Measurements from ENCODE around the gene OTUD7B.

The OTUD7B gene

DNA sequence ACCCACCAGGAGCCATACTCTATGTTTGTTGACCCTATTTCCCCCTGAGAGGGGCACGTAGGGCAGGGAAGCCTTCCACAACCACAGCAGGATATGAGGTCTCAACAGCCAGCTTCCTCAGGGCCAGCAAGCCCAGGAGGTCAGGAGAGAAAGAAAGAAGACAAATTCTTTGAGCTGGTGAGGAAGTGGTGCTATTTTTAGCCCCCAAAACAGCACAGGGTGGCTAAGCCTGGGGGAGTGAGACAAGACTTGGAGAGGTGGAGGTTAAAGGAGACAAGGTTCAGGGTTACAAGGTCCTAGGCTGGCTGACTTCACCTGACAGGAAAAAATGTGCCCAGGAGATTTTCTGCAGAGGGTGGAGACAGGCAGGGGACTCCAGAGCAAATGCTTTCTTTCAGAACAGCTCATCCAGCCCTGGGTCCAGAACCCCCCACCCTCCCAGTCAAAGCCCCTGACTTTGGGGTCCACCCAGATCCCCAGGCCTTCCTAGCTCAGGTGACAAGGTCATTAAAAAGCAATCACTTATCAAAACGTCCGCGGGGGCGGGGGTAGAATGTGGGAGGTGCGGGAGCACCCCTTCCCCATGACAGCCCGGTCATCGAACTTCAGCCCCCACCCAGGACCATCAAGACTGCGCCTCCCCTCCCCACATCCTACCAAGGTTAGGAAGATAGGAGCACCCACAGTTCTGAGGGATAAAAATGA, 94.2 kb downstream of the OTUD7B start:
- peak overlapping the region; percentile 79 for H3K4me3 ChIP-seq (ENCODE audit: low read depth, low read length)

DNA sequence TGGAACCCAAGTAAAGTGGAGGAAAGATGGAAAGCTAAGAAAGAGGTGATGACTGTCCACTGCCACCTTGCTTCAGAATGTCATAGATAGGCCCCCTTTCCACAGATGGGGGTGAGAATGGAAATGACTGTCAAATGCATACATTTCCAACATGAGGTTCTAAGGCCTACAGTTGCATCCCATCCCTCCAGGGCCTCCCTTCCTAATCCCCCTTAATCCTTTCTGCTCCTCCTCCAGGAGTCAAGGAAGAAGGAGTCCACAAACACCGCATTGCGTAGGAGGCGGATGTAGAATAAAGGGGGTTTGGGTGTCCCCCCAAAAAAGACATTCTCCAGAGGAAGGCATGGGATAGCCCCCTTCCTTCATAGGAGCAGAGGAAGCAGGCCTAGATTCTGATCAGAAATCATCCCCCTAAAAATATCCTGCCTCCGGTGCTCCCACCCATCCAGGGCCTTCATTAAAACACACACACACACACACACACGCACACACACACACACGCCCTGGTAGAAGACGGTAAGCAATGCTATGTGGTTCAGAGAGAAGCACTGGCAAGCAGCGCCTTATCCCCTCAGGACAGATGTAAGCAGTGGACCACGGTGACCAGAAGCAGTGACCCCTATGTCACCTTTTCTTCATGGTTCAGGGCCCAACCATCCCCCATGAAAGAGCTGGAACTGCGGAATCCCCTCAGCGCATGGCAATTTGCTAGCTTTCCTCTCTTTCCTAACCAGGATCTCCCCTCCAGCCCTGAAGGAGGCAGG, 94.9 kb downstream of the OTUD7B start:
- no peak for DNase-seq
- H3K27ac ChIP-seq: no peak overlapping the region
- in situ Hi-C loops (cut with HindIII; ENCODE audit: low pct_ligation_motif_present, low sequenced_read_pairs): no loop called here

More for the DNA sequence above, 94.2 kb downstream of the OTUD7B start:
- in situ Hi-C loops (cut with HindIII; ENCODE audit: low pct_ligation_motif_present, low sequenced_read_pairs): no loop called here
- Histone ChIP-seq H3K36me3 (replicated peaks) (no peaks in the 10 kb centered on the region), H3K27ac (no peak overlapping the region), H3K27me3 (replicated peaks) (no peaks in the 10 kb centered on the region)
- TF ChIP-seq, protein P1, sequence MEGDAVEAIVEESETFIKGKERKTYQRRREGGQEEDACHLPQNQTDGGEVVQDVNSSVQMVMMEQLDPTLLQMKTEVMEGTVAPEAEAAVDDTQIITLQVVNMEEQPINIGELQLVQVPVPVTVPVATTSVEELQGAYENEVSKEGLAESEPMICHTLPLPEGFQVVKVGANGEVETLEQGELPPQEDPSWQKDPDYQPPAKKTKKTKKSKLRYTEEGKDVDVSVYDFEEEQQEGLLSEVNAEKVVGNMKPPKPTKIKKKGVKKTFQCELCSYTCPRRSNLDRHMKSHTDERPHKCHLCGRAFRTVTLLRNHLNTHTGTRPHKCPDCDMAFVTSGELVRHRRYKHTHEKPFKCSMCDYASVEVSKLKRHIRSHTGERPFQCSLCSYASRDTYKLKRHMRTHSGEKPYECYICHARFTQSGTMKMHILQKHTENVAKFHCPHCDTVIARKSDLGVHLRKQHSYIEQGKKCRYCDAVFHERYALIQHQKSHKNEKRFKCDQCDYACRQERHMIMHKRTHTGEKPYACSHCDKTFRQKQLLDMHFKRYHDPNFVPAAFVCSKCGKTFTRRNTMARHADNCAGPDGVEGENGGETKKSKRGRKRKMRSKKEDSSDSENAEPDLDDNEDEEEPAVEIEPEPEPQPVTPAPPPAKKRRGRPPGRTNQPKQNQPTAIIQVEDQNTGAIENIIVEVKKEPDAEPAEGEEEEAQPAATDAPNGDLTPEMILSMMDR (IDR thresholded peaks at IDR 0.05; ENCODE audit: low read depth, low read length, missing control alignments): no peak
- DNase-seq: no peak

DNA sequence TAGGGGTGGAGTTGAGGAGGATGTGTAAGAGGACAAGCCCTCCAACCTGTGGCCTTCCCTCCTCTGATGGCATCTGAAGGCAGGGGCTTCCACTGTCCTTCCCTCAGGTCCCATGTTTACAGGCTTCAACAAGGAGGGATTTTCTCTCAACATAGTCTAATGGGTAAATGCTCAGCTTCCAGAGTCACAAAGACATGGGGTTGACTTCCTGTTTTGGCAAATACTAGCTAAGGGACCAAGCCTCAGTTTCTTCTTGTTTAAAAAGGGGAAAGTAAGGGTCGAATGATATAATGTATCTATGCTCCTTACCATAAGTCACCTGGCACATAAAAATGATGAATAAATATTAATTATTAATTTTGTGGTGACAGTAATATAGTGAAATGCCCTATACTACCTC, 96.0 kb downstream of the OTUD7B start:
- Histone ChIP-seq H3K4me3 (ENCODE audit: low read depth, low read length) (no peak overlapping the region), H3K27me3 (replicated peaks) (no peaks in the 10 kb centered on the region), H3K27ac (no peak overlapping the region), H3K36me3 (replicated peaks) (no peaks in the 10 kb centered on the region)
- TF ChIP-seq, protein P1 (IDR thresholded peaks at IDR 0.05; ENCODE audit: low read depth, low read length, missing control alignments): no peak
- in situ Hi-C loops (cut with HindIII; ENCODE audit: low pct_ligation_motif_present, low sequenced_read_pairs): no loop called here
- no peak for DNase-seq

More for the DNA sequence above, 94.9 kb downstream of the OTUD7B start:
- TF ChIP-seq, protein P1 (IDR thresholded peaks at IDR 0.05; ENCODE audit: low read depth, low read length, missing control alignments): no peak
- no peaks in the 10 kb centered on the region for H3K36me3 ChIP-seq (replicated peaks)
- H3K4me3 ChIP-seq (ENCODE audit: low read depth, low read length): no peak overlapping the region
- no peaks in the 10 kb centered on the region for H3K27me3 ChIP-seq (replicated peaks)

DNA sequence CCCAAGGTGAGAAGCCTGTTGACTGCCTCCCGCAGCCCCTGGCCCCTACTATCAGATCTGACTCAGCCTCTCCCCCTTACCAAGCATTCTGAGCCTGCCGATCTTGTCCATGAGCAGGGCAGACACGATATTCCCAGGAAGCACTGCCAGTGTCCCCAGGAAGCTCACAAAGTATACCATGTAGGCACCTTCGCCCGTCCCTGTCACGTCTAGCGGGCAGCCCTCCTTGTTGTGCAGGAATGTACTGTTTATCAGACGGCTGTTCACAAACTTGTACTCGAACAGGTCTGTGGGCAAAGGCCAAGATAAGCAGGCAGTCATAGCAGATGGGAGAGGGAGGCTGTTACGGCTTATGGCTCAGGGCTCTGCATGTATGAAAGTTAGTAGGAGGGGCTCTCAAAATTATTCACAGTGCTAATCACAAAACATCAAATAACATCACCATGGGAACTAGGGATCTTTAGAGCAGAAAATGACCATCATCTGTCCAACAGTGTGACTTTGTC, 103.9 kb downstream of the OTUD7B start:
- H3K27ac ChIP-seq: no peak overlapping the region
- H3K4me3 ChIP-seq (ENCODE audit: low read depth, low read length): no peak overlapping the region
- TF ChIP-seq, protein P1 (IDR thresholded peaks at IDR 0.05; ENCODE audit: low read depth, low read length, missing control alignments): no peak
- DNase-seq: no peak
- peaks cover 2% of the 10 kb centered on the region for H3K36me3 ChIP-seq (replicated peaks)
- in situ Hi-C loops (cut with HindIII; ENCODE audit: low pct_ligation_motif_present, low sequenced_read_pairs): no loop called here
- H3K27me3 ChIP-seq (replicated peaks): no peaks in the 10 kb centered on the region

DNA sequence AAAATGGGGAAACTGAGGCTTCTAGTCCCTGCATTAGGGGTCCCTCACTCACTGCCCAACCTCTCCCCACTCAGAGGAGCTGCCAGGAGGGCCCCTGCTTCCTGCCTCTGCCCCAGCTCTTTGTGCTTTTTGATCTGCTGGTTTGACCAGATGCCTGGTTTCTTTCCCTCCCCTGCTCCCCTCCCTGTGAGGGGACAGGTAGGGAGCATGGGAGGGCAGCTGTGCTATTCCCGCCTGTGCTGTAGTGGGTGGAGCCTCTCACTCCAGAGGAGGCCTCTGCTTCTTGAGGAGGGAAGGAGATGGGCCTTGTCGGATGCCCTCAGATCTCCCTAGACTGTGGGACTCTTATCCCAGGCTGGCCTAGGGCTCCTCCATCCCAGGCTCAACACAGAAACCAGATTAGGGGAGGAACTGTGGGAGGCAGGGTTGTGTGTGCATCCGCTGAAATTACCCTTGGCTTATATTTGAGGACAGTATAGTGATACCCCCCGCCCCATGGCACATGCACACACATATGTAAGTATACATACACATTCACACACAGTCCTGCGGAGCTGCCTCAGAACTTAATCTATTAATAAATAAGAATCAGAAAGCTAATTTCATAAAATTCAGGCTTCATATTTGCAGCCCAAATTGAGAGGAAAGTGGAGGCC, 106.6 kb downstream of the OTUD7B start:
- TF ChIP-seq, protein P1 (IDR thresholded peaks at IDR 0.05; ENCODE audit: low read depth, low read length, missing control alignments): no peak
- H3K36me3 ChIP-seq (replicated peaks): peaks cover 3% of the 10 kb centered on the region
- in situ Hi-C loops (cut with HindIII; ENCODE audit: low pct_ligation_motif_present, low sequenced_read_pairs): no loop called here

More for the DNA sequence above, 106.6 kb downstream of the OTUD7B start:
- no peak overlapping the region for H3K27ac ChIP-seq
- no peaks in the 10 kb centered on the region for H3K27me3 ChIP-seq (replicated peaks)
- H3K4me3 ChIP-seq (ENCODE audit: low read depth, low read length): no peak overlapping the region
- DNase-seq: no peak
